HUES64 (cell line): Measurements from ENCODE around the gene COPS2. TPM values are rescaled to one million over a fixed set of nuclear protein-coding genes. Genes with fewer than 3 reads are reported as not detected.
"Not testable (repeated sequence)": the region's sequence is repeated elsewhere in the genome, so short reads cannot be mapped to it uniquely, and the experiment has no call there.

Source experiments
- H3K27ac ChIP-seq: 2 replicates; pipeline ENCODE4 v1.7.0; 2013; ENCODE audit warnings: low read depth, low read length, inconsistent platforms
- H3K27me3 ChIP-seq: 2 replicates; pipeline ENCODE4 v1.6.1; 2013; ENCODE audit warnings: mild to moderate bottlenecking, low read length; ENCODE audit not compliant: insufficient read depth
- H3K36me3 ChIP-seq: 2 replicates; pipeline ENCODE4 v1.6.1; 2013; ENCODE audit warnings: mild to moderate bottlenecking, low read length; ENCODE audit not compliant: insufficient read depth
- H3K4me1 ChIP-seq: 2 replicates; pipeline ENCODE4 v1.6.1; 2013; ENCODE audit warnings: mild to moderate bottlenecking, low read length, moderate library complexity; ENCODE audit not compliant: insufficient read depth
- H3K4me3 ChIP-seq: 2 replicates; pipeline ENCODE4 v1.5.1; 2013; ENCODE audit warnings: mild to moderate bottlenecking, low read length, moderate library complexity
- H3K9ac ChIP-seq: 2 replicates; pipeline ENCODE4 v1.6.1; 2013; ENCODE audit warnings: mild to moderate bottlenecking, low read depth, low read length
- H3K9me3 ChIP-seq: 2 replicates; pipeline ENCODE4 v1.6.1; 2013; ENCODE audit warnings: low read depth, low read length; ENCODE audit not compliant: insufficient read depth
- whole genome bisulfite sequencing: fragments of 150-250, 120-280 bp; methylation state at CpG from one replicate; pipeline ENCODE4 v1.1.7; 2013; ENCODE audit warnings: missing lambda C conversion rate; 5-methylcytosine and 5-hydroxymethylcytosine counted together
- polyA plus RNA-seq, 2 experiments: library from polyadenylated mRNA; stranded (reverse); fragments of 50-300 nt; gene quantifications; one replicate each; pipeline ENCODE4 v1.2.3, GENCODE V29; 2013

COPS2 gene
- polyA plus RNA-seq (2013, experiment 1 of 2) = 80.0 TPM
- polyA plus RNA-seq (2013, experiment 2 of 2) = 81.0 TPM

DNA sequence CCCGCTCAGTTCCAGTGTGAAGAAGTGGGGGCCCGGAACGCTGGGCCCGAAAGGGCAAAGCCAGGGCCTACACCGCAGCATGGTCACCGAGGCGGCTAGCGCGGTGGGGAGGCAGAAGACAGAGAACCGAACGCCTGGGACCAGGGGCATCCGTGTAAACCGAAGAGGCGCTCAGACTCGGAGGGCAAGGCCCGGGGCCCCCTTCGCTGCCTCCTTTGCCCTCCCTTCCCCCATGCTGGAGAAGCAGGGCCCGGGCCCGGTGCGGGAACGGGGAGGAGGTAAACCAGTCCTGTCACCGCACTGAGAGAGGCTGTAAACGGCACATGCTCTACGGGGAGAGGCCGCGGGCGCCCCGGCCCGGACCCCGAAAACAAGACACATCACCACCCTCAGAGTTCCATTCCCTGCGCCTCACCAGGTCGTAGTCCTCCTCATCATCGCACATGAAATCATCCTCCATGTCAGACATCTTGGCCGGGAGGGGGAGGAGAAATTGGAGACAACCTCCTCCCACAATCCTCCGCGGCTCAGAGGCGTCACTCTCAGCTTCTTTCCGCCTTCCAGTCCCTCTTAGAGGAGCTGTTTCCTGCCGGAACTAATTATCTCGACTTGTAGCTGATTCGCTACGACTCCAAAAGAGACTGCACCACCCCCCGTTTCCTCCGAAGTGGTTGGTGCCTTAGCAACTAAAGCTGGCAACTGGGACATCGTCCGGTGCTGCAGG lies at the start of gene COPS2:
COPS2 (minus strand) TSS at position 490 of the 724 bp plus-strand sequence; CDS start at position 469, 21 bp downstream.
- H3K9ac ChIP-seq = peak within 1 kb of the TSS; percentile 82
- under 1% methylated on average over 46 of the region's 46 CpGs for WGBS
- H3K27me3 ChIP-seq = no peaks in the 10 kb centered on the region
- no peaks in the 10 kb centered on the region; the same call in 1 of the 2 replicates for H3K4me1 ChIP-seq
- peak within 1 kb of the TSS; percentile 68 for H3K4me3 ChIP-seq
- H3K36me3 ChIP-seq = no peaks in the 10 kb centered on the region
- H3K9me3 ChIP-seq = no peaks in the 10 kb centered on the region
- H3K27ac ChIP-seq = peak within 1 kb of the TSS; percentile 53

GRCh38 chr15:49200347-49200746 lies 44.9 kb upstream of the COPS2 start:
- H3K4me3 ChIP-seq = no peak overlapping the region
- no peaks in the 10 kb centered on the region for H3K9me3 ChIP-seq
- H3K9ac ChIP-seq = no peak overlapping the region
- 92% methylated on average over 3 of the region's 3 CpGs for WGBS
- no peak overlapping the region for H3K27ac ChIP-seq
- H3K36me3 ChIP-seq = 0 out of 2 replicates have a peak, but pooled peaks cover 8% of the 10 kb centered on the region
- H3K4me1 ChIP-seq = no peaks in the 10 kb centered on the region
- H3K27me3 ChIP-seq = no peaks in the 10 kb centered on the region

- WGBS = 93% methylated on average over 2 of the region's 3 CpGs
- H3K4me1 ChIP-seq = no peaks in the 10 kb centered on the region
- no peaks in the 10 kb centered on the region for H3K9me3 ChIP-seq
- H3K36me3 ChIP-seq = 0 out of 2 replicates have a peak, but pooled peaks cover 8% of the 10 kb centered on the region
- no peak overlapping the region for H3K4me3 ChIP-seq
- no peaks in the 10 kb centered on the region for H3K27me3 ChIP-seq
- H3K27ac ChIP-seq = no peak overlapping the region
- H3K9ac ChIP-seq = no peak overlapping the region
Observed at GRCh38 chr15:49199666-49200065, 44.3 kb upstream of the COPS2 start.

GRCh38 chr15:49196856-49197255 lies 41.5 kb upstream of the COPS2 start:
- Histone ChIP-seq H3K9ac (no peak overlapping the region), H3K27ac (no peak overlapping the region), H3K27me3 (no peaks in the 10 kb centered on the region), H3K9me3 (no peaks in the 10 kb centered on the region), H3K36me3 (0 out of 2 replicates have a peak, but pooled peaks cover 3% of the 10 kb centered on the region), H3K4me1 (no peaks in the 10 kb centered on the region), H3K4me3 (no peak overlapping the region)
- 95% methylated on average over 3 of the region's 4 CpGs for WGBS

DNA sequence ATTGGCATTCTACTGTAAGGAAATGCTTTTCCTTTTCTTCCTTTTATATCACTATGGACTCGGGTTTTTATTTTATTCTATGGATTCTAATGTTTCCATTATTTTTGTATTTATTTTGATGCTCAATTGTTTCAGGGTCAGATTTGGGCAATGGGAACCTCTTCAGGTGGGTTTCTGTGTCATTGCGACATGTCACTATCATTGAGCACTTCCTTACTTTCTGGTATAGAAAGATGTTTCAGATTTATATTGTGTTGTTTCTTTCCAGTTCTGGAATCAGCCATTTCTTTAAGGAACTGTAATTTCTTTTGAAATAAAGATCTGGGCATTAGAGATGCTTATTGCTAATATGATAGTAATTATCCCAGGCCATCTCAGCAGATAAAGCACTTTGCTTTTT lies 36.5 kb upstream of the COPS2 start:
- Histone ChIP-seq H3K4me3 (no peak overlapping the region), H3K36me3 (no peaks in the 10 kb centered on the region), H3K27ac (no peak overlapping the region), H3K9ac (no peak overlapping the region), H3K27me3 (no peaks in the 10 kb centered on the region), H3K9me3 (no peaks in the 10 kb centered on the region), H3K4me1 (peaks cover 21% of the 10 kb centered on the region)
- WGBS = 100% methylated on average over 1 of the region's 2 CpGs

DNA sequence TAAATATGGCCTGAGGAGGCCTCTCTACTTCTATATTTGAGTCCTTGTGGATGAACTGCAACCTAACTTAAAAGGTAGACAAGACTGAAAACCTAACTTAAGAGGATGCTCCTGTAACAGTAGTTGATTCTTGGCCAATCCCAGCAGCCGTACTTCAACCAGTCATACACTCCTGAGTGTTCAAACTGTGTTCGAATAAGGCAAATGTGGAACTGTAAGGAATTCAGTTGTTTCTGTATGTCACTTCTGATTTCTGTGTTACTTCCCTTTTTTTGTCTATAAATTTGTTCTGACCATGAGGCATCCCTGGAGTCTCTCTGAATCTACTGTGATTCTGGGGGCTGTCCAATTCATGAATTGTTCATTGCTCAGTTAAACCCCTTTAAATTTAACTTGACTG lies 35.2 kb upstream of the COPS2 start:
- H3K27ac ChIP-seq = no peak overlapping the region
- no peaks in the 10 kb centered on the region for H3K27me3 ChIP-seq
- no peak overlapping the region for H3K4me3 ChIP-seq
- H3K9ac ChIP-seq = no peak overlapping the region
- H3K9me3 ChIP-seq = no peaks in the 10 kb centered on the region
- WGBS = 96% methylated on average over 2 of the region's 2 CpGs
- peaks cover 21% of the 10 kb centered on the region for H3K4me1 ChIP-seq
- H3K36me3 ChIP-seq = no peaks in the 10 kb centered on the region

GRCh38 chr15:49189631-49190030 lies 34.2 kb upstream of the COPS2 start:
- no peak overlapping the region for H3K9ac ChIP-seq
- H3K27me3 ChIP-seq = no peaks in the 10 kb centered on the region
- no peak overlapping the region for H3K27ac ChIP-seq
- no peaks in the 10 kb centered on the region for H3K9me3 ChIP-seq
- H3K4me3 ChIP-seq = no peak overlapping the region
- H3K36me3 ChIP-seq = no peaks in the 10 kb centered on the region
- peaks cover 21% of the 10 kb centered on the region for H3K4me1 ChIP-seq
- 100% methylated on average over 1 of the region's 2 CpGs for WGBS

GRCh38 chr15:49188933-49189332 lies 33.5 kb upstream of the COPS2 start:
- Histone ChIP-seq H3K27me3 (no peaks in the 10 kb centered on the region), H3K36me3 (no peaks in the 10 kb centered on the region), H3K9ac (no peak overlapping the region), H3K4me1 (peaks cover 21% of the 10 kb centered on the region), H3K27ac (no peak overlapping the region), H3K4me3 (no peak overlapping the region), H3K9me3 (no peaks in the 10 kb centered on the region)
- 100% methylated on average over 1 of the region's 2 CpGs for WGBS

DNA sequence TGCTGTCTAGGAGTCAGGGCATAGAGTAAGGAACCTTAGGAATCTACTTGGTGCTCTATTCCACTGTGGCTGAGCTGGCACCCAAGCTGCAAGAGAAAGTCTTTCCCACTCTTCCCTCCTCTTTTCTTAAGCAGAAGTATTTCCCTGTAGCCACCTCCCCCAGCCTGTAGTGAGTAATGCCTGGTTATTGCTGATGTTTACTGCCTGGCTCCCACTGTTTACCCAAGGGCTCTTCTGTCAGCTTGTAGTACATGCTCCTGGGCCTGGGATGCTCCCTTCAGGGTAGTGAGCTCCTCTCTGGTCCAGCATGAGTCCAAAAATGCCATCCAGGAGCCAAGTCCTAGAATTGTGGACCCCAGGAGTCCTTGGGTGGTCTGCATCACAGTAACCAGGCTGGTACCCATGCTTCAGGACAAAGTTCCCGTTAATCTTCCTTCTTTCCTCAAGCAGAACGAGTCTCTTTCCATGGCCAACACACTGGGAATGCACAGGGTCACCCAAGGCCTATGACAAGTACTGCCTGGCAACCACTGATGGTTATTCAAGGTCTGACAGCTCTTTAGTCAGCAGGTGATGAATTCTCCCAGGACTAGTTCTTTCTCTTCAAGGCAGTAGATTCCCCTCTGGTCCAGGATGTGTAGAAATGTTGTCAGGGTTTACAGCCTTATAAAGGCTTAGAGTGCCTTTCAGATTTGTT lies 32.3 kb upstream of the COPS2 start:
- 89% methylated on average over 2 of the region's 2 CpGs for WGBS
- Histone ChIP-seq H3K4me3 (no peak overlapping the region), H3K36me3 (no peaks in the 10 kb centered on the region), H3K4me1 (peaks cover 21% of the 10 kb centered on the region), H3K27me3 (no peaks in the 10 kb centered on the region), H3K27ac (no peak overlapping the region), H3K9me3 (no peaks in the 10 kb centered on the region), H3K9ac (no peak overlapping the region)

GRCh38 chr15:49185473-49185872 lies 30.1 kb upstream of the COPS2 start:
- peaks cover 19% of the 10 kb centered on the region for H3K4me1 ChIP-seq
- WGBS = 100% methylated on average over 1 of the region's 1 CpG
- H3K4me3 ChIP-seq = no peak overlapping the region
- H3K9me3 ChIP-seq = no peaks in the 10 kb centered on the region
- no peaks in the 10 kb centered on the region for H3K27me3 ChIP-seq
- H3K36me3 ChIP-seq = no peaks in the 10 kb centered on the region
- no peak overlapping the region for H3K9ac ChIP-seq
- H3K27ac ChIP-seq = no peak overlapping the region

DNA sequence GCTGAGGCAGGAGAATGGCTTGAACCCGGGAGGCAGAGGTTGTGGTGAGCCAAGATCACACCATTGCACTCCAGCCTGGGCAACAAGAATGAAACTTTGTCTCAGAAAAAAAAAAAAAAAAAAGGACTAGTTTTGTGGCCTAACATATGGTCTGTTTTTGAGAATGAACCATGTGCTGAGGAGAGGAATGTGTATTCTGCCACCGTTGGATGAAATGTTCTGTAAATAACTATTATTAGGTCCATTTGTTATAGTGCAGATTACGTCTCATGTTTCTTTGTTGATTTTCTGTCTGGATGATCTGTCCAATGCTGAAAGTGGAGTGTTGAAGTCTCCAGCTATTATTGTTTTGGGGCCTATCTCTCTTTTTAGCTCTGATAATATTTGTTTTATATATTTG lies 28.3 kb upstream of the COPS2 start:
- not testable (repeated sequence) for H3K4me3 ChIP-seq, H3K27ac ChIP-seq, H3K9me3 ChIP-seq, H3K9ac ChIP-seq, H3K27me3 ChIP-seq, H3K36me3 ChIP-seq
- WGBS = 98% methylated on average over 3 of the region's 3 CpGs
- H3K4me1 ChIP-seq = peaks cover 21% of the 10 kb centered on the region
